ENCODE results near the gene SDF2. TPM values are rescaled to one million over a fixed set of nuclear protein-coding genes. Genes with fewer than 3 reads are reported as not detected.
A peak's percentile ranks its signal among the peaks of the same experiment; 100 is the strongest.

SDF2 gene
- total and polyA plus RNA-seq, 12 donors, result 50.6 to 195 (median 84.5) TPM

GRCh38 chr17:28623696-28624095 is 38.0 kb downstream of the SDF2 start:
- H3K4me3 ChIP-seq, result no peak overlapping the region
- TF ChIP-seq POLR2A (IDR thresholded peaks at IDR 0.05) (no peak), CTCF (IDR thresholded peaks at IDR 0.05) (no peak)
- DNase-seq, result peak in 3 of 7 donors; percentile 20 to 37 (median 37)

GRCh38 chr17:28622186-28622585 is 39.5 kb downstream of the SDF2 start:
- no peak for DNase-seq
- 83 to 95% (median 90%) methylated on average over 3 of the region's 3 CpGs for WGBS, 4 donors

More at GRCh38 chr17:28623696-28624095, 38.0 kb downstream of the SDF2 start:
- peak overlapping the region in 1 of 5 donors; percentile 5 for H3K27ac ChIP-seq
- no peaks in the 10 kb centered on the region for H3K27me3 ChIP-seq
- H3K4me1 ChIP-seq (replicated peaks in 1 of 2), result no peaks in the 10 kb centered on the region
- peaks cover 0 to 84% of the 10 kb centered on the region in 2 donors for H3K36me3 ChIP-seq (replicated peaks in 1 of 2)
- intact Hi-C loops (cut with DNase I), result no loop called here
- no peaks in the 10 kb centered on the region for H3K9me3 ChIP-seq (replicated peaks in 1 of 3)
- WGBS, 4 donors, result 61 to 75% (median 72%) methylated on average over 4 of the region's 4 CpGs

GRCh38 chr17:28620010-28620409 is 41.7 kb downstream of the SDF2 start:
- Histone ChIP-seq H3K36me3 (replicated peaks in 1 of 2) (peaks cover 0 to 94% of the 10 kb centered on the region in 2 donors), H3K27ac (no peak overlapping the region), H3K9me3 (replicated peaks in 1 of 3) (no peaks in the 10 kb centered on the region), H3K27me3 (no peaks in the 10 kb centered on the region), H3K4me3 (no peak overlapping the region), H3K4me1 (replicated peaks in 1 of 2) (no peaks in the 10 kb centered on the region)
- intact Hi-C loops (cut with DNase I), result no loop called here
- TF ChIP-seq CTCF (IDR thresholded peaks at IDR 0.05) (no peak), POLR2A (IDR thresholded peaks at IDR 0.05) (no peak)
- WGBS, 4 donors, result 82 to 96% (median 86%) methylated on average over 2 of the region's 2 CpGs
- no peak for DNase-seq

More at GRCh38 chr17:28622186-28622585, 39.5 kb downstream of the SDF2 start:
- TF ChIP-seq POLR2A (IDR thresholded peaks at IDR 0.05) (no peak), CTCF (IDR thresholded peaks at IDR 0.05) (no peak)
- no peak overlapping the region for H3K27ac ChIP-seq
- H3K4me3 ChIP-seq, result no peak overlapping the region
- no peaks in the 10 kb centered on the region for H3K27me3 ChIP-seq
- H3K4me1 ChIP-seq (replicated peaks in 1 of 2), result no peaks in the 10 kb centered on the region
- peaks cover 0 to 84% of the 10 kb centered on the region in 2 donors for H3K36me3 ChIP-seq (replicated peaks in 1 of 2)
- no peaks in the 10 kb centered on the region for H3K9me3 ChIP-seq (replicated peaks in 1 of 3)
- intact Hi-C loops (cut with DNase I), result no loop called here

- no peak for DNase-seq
- intact Hi-C loops (cut with DNase I), result loop anchor here in 1 of 2 donors (10.0 kb wide), 1 partner anchor 124 kb away; no protein-coding TSS in a partner anchor
- TF ChIP-seq POLR2A (IDR thresholded peaks at IDR 0.05), result no peak
- TF ChIP-seq CTCF (IDR thresholded peaks at IDR 0.05), result no peak
- H3K27ac ChIP-seq, result no peak overlapping the region
- H3K4me1 ChIP-seq (replicated peaks in 1 of 2), result no peaks in the 10 kb centered on the region
- H3K9me3 ChIP-seq (replicated peaks in 1 of 3), result no peaks in the 10 kb centered on the region
- no peaks in the 10 kb centered on the region for H3K27me3 ChIP-seq
- H3K36me3 ChIP-seq (replicated peaks in 1 of 2), result peaks cover 0 to 100% of the 10 kb centered on the region in 2 donors
- H3K4me3 ChIP-seq, result no peak overlapping the region
- WGBS, 4 donors, result 87 to 93% (median 88%) methylated on average over 3 of the region's 3 CpGs
Measured at GRCh38 chr17:28618464-28618863, 43.2 kb downstream of the SDF2 start.
